DND-41 (cell line): ENCODE results near the gene NRCAM.

Source experiments
- ATAC-seq: fragments of 200-7000 bp; cut with Tn5 transposase; 3 replicates; pipeline ENCODE4 v1.9.1; 2021; ENCODE audit warnings: low read depth; ENCODE audit not compliant: insufficient read depth
- DNase-seq: peaks from one replicate; pipeline ENCODE4 v3.0.0-alpha.2; 2020
- H2AFZ ChIP-seq: 2 replicates; pipeline ENCODE4 v1.6.0; 2012; ENCODE audit warnings: low read depth, low read length
- H3K27ac ChIP-seq: 2 replicates; pipeline ENCODE4 v1.5.1; 2012; ENCODE audit warnings: low read length, inconsistent platforms
- H3K27me3 ChIP-seq: fragments of 200-600 bp; sonication (generic); 2 replicates; pipeline ENCODE4 v1.6.0; 2012; ENCODE audit warnings: low read length, mild to moderate bottlenecking, inconsistent platforms; ENCODE audit not compliant: insufficient read depth, poor library complexity
- H3K36me3 ChIP-seq: 2 replicates; pipeline ENCODE4 v1.5.1; 2012; ENCODE audit warnings: low read length, inconsistent platforms; ENCODE audit not compliant: insufficient read depth
- H3K4me1 ChIP-seq: 2 replicates; pipeline ENCODE4 v1.5.1; 2012; ENCODE audit warnings: mild to moderate bottlenecking, low read length; ENCODE audit not compliant: insufficient read depth
- H3K4me2 ChIP-seq: 2 replicates; pipeline ENCODE4 v1.6.0; 2012; ENCODE audit warnings: mild to moderate bottlenecking, moderate library complexity, low read length, inconsistent platforms; ENCODE audit not compliant: insufficient read depth
- H3K4me3 ChIP-seq, 2 experiments: fragments of 200-600 bp in 1 of 2; shearing (Covaris generic) in 1 of 2; 2 replicates each; pipeline ENCODE4 v1.5.1; 2012 to 2016; ENCODE audit warnings: inconsistent platforms in 2 of 2, low read length in 2 of 2, mild to moderate bottlenecking in 2 of 2, low read depth in 1 of 2, moderate library complexity in 1 of 2
- H3K79me2 ChIP-seq: 2 replicates; pipeline ENCODE4 v1.6.0; 2012; ENCODE audit warnings: low read length, inconsistent platforms; ENCODE audit not compliant: insufficient read depth
- H3K9ac ChIP-seq: 2 replicates; pipeline ENCODE4 v1.6.0; 2012; ENCODE audit warnings: low read depth, mild to moderate bottlenecking, inconsistent platforms, low read length, moderate library complexity
- H3K9me3 ChIP-seq: 2 replicates; pipeline ENCODE4 v1.5.1; 2012; ENCODE audit warnings: low read length, moderate library complexity, mild to moderate bottlenecking, inconsistent platforms; ENCODE audit not compliant: insufficient read depth, severe bottlenecking
- H4K20me1 ChIP-seq: 2 replicates; pipeline ENCODE4 v1.6.0; 2012; ENCODE audit warnings: low read length; ENCODE audit not compliant: insufficient read depth
- EZH2 ChIP-seq: IDR thresholded peaks from 3 replicates; pipeline ENCODE4 v1.6.1; 2012; ENCODE audit warnings: borderline replicate concordance, low read depth, mild to moderate bottlenecking, moderate library complexity, low read length, inconsistent platforms; ENCODE audit not compliant: severe bottlenecking
- TF ChIP-seq, protein P1 (sequence below): IDR thresholded peaks from 2 replicates; pipeline ENCODE4 v1.5.1; 2012; ENCODE audit warnings: borderline replicate concordance, low read length, moderate library complexity, mild to moderate bottlenecking; ENCODE audit not compliant: poor library complexity, severe bottlenecking; ENCODE audit errors: extremely low read depth

NRCAM gene

DNA sequence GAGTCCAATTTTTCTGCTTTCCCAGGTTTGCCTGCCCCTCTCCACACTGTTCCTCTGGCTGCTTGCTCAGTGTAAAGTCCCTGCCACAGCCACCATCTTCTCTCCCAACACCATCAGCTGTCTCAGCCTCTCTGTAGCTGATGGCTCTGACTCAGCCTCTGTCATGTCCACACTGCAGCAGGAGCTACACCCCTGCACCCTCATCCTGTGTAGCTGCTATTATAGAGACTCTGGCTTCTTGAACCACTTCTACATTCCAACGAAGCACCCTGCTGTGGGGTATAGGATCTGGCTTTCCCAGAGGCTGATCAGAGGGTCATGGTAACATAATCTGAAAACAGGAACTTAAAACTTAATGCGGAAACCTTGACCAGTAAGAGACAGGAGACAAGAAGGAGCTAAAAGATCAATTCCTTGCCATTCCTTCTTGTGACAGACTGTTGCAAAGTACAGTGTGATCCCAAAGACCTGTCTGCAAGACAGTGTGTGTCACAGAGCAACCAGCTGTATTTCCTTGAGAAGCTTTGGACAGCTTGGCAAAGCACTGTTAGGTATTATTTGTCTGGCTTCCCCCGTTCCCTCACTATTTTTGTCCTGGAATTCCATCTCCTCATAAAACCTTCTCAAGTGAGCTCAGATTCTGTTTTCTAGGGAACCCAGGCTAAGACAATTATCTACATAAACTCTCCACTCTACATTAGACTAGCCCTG lies 42.3 kb downstream of the NRCAM start:
- ATAC-seq (no peak), DNase-seq (no peak)
- peaks cover 7% of the 10 kb centered on the region for H3K27me3 ChIP-seq
- H3K4me3 ChIP-seq, result no peak overlapping the region
- H3K9me3 ChIP-seq, result no peaks in the 10 kb centered on the region
- H2AFZ ChIP-seq, result no peak overlapping the region
- H3K4me2 ChIP-seq, result no peak overlapping the region
- no peaks in the 10 kb centered on the region for H4K20me1 ChIP-seq
- no peak overlapping the region for H3K27ac ChIP-seq
- H3K36me3 ChIP-seq, result no peaks in the 10 kb centered on the region
- H3K4me1 ChIP-seq, result peaks cover 5% of the 10 kb centered on the region
- no peak overlapping the region for H3K9ac ChIP-seq
- no peaks in the 10 kb centered on the region for H3K79me2 ChIP-seq
- TF ChIP-seq EZH2, result no peak
- TF ChIP-seq, protein P1, sequence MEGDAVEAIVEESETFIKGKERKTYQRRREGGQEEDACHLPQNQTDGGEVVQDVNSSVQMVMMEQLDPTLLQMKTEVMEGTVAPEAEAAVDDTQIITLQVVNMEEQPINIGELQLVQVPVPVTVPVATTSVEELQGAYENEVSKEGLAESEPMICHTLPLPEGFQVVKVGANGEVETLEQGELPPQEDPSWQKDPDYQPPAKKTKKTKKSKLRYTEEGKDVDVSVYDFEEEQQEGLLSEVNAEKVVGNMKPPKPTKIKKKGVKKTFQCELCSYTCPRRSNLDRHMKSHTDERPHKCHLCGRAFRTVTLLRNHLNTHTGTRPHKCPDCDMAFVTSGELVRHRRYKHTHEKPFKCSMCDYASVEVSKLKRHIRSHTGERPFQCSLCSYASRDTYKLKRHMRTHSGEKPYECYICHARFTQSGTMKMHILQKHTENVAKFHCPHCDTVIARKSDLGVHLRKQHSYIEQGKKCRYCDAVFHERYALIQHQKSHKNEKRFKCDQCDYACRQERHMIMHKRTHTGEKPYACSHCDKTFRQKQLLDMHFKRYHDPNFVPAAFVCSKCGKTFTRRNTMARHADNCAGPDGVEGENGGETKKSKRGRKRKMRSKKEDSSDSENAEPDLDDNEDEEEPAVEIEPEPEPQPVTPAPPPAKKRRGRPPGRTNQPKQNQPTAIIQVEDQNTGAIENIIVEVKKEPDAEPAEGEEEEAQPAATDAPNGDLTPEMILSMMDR, result no peak

DNA sequence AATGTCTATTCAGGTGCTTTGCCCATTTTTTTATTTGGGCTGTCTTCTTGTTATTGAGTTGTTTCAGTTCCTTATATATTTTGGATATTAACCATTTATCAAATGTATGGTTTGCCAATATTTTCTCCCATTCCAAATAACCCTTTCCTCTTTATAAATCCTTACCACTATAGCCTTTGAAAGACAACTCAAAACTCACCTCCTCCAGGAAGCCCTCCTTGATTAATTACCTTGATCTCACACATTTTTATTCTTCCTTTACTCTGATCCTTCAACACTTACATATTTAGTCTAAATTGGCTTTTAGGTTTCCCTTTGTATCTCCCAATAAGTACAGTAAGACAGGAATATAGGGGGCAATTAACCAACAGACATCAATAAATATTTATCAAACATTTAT lies 42.9 kb downstream of the NRCAM start:
- H3K4me1 ChIP-seq, result peaks cover 5% of the 10 kb centered on the region

GRCh38 chr7:108409146-108409545 lies 47.1 kb downstream of the NRCAM start:
- no peak for DNase-seq
- Histone ChIP-seq H3K27ac (no peak overlapping the region), H3K27me3 (peaks cover 10% of the 10 kb centered on the region), H3K4me3 (no peak overlapping the region), H3K4me1 (no peaks in the 10 kb centered on the region), H3K36me3 (no peaks in the 10 kb centered on the region), H3K4me2 (no peak overlapping the region), H3K79me2 (no peaks in the 10 kb centered on the region), H3K9ac (no peak overlapping the region), H2AFZ (no peak overlapping the region), H3K9me3 (no peaks in the 10 kb centered on the region), H4K20me1 (no peaks in the 10 kb centered on the region)
- TF ChIP-seq, protein P1, result no peak
- no peak for TF ChIP-seq EZH2
- ATAC-seq, result no peak

More for the DNA sequence above, 42.9 kb downstream of the NRCAM start:
- Histone ChIP-seq H3K4me2 (no peak overlapping the region), H4K20me1 (no peaks in the 10 kb centered on the region), H3K27ac (no peak overlapping the region), H3K36me3 (no peaks in the 10 kb centered on the region), H3K79me2 (no peaks in the 10 kb centered on the region), H3K4me3 (no peak overlapping the region), H2AFZ (no peak overlapping the region), H3K9ac (no peak overlapping the region), H3K9me3 (no peaks in the 10 kb centered on the region), H3K27me3 (peaks cover 10% of the 10 kb centered on the region)
- no peak for ATAC-seq
- TF ChIP-seq, protein P1, result no peak
- TF ChIP-seq EZH2, result no peak
- no peak for DNase-seq
